Measurements from ENCODE around the gene VPS13C. TPM values are rescaled to one million over a fixed set of nuclear protein-coding genes. Genes with fewer than 3 reads are reported as not detected.

VPS13C gene
- total and polyA plus RNA-seq, 12 donors: 18.9 to 114 (median 55.2) TPM

DNA sequence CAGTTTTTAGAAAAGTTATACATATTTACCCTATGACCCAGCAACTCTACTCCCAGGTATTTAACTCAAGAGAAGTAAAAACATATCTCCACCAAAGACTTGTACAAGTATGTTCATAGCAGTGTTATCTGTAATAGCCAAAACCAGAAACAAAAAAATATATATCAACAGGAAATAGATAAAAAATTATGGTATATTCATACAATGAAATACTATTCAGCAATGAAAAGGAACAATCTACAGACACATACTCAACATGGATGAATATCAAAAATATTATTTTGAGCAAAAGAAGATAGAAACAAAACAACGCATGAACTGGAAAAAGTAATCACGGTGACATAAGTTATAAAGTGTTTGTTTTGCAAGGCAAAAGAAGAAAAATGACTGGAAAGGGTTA is 72.4 kb downstream of the VPS13C start:
- Histone ChIP-seq H3K4me3 (no peak overlapping the region), H3K36me3 (replicated peaks in 1 of 2) (peaks cover 0 to 15% of the 10 kb centered on the region in 2 donors), H3K27me3 (no peaks in the 10 kb centered on the region), H3K9me3 (replicated peaks in 1 of 3) (no peaks in the 10 kb centered on the region), H3K4me1 (replicated peaks in 1 of 2) (peaks cover 8 to 10% of the 10 kb centered on the region in 2 donors), H3K27ac (no peak overlapping the region)
- intact Hi-C loops (cut with DNase I): no loop called here
- WGBS, 4 donors: 98 to 100% (median 99%) methylated on average over 2 of the region's 2 CpGs
- no peak for TF ChIP-seq CTCF (IDR thresholded peaks at IDR 0.05)
- no peak for TF ChIP-seq POLR2A (IDR thresholded peaks at IDR 0.05)
- no peak for DNase-seq

- WGBS, 4 donors: 94 to 96% (median 95%) methylated on average over 3 of the region's 3 CpGs
- intact Hi-C loops (cut with DNase I): no loop called here
- Histone ChIP-seq H3K27ac (no peak overlapping the region), H3K9me3 (replicated peaks in 1 of 3) (no peaks in the 10 kb centered on the region), H3K4me3 (no peak overlapping the region), H3K36me3 (replicated peaks in 1 of 2) (peaks cover 0 to 11% of the 10 kb centered on the region in 2 donors), H3K4me1 (replicated peaks in 1 of 2) (peaks cover 8 to 10% of the 10 kb centered on the region in 2 donors), H3K27me3 (no peaks in the 10 kb centered on the region)
- TF ChIP-seq POLR2A (IDR thresholded peaks at IDR 0.05): no peak
- TF ChIP-seq CTCF (IDR thresholded peaks at IDR 0.05): no peak
- DNase-seq: no peak
These were observed 77.2 kb downstream of the VPS13C start for GRCh38 chr15:61983081-61983480.

DNA sequence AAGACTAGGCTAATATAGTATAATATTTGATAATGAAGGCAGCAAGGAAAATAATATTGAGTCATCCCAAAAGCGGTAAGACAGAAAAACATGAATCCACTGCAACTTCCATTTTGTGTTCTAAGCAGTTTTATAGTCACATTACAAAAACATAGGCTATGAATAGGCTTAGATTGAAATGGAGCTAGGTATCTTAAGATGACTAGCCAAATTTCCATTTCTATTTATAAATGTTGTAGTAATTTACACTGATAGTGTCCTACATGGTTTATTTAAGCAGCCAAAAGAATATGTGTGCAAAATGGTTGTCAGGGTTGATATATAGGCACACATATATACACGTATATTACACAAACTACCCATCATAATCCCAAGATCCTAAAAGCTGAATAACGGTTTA is 82.0 kb downstream of the VPS13C start:
- no peak for DNase-seq
- H3K4me3 ChIP-seq: no peak overlapping the region
- H3K27ac ChIP-seq: no peak overlapping the region
- TF ChIP-seq CTCF (IDR thresholded peaks at IDR 0.05) (no peak), POLR2A (IDR thresholded peaks at IDR 0.05) (no peak)
- intact Hi-C loops (cut with DNase I): no loop called here
- WGBS, 4 donors: 57 to 85% (median 77%) methylated on average over 3 of the region's 3 CpGs
- peaks cover 0 to 12% of the 10 kb centered on the region in 2 donors for H3K4me1 ChIP-seq (replicated peaks in 1 of 2)
- H3K9me3 ChIP-seq (replicated peaks in 1 of 3): no peaks in the 10 kb centered on the region
- H3K27me3 ChIP-seq: no peaks in the 10 kb centered on the region
- peaks cover 0 to 14% of the 10 kb centered on the region in 2 donors for H3K36me3 ChIP-seq (replicated peaks in 1 of 2)

GRCh38 chr15:61974759-61975158 is 85.5 kb downstream of the VPS13C start:
- WGBS, 4 donors: 26 to 52% (median 37%) methylated on average over 1 of the region's 1 CpG
- no peak for DNase-seq
- Histone ChIP-seq H3K4me3 (no peak overlapping the region), H3K27me3 (no peaks in the 10 kb centered on the region), H3K36me3 (replicated peaks in 1 of 2) (peaks cover 0 to 34% of the 10 kb centered on the region in 2 donors), H3K4me1 (replicated peaks in 1 of 2) (peaks cover 0 to 12% of the 10 kb centered on the region in 2 donors), H3K27ac (no peak overlapping the region), H3K9me3 (replicated peaks in 1 of 3) (no peaks in the 10 kb centered on the region)
- TF ChIP-seq POLR2A (IDR thresholded peaks at IDR 0.05) (no peak), CTCF (IDR thresholded peaks at IDR 0.05) (no peak)
- intact Hi-C loops (cut with DNase I): no loop called here
